Left lung (tissue), 10 donors: Measurements from ENCODE around the gene SH3TC1. TPM values are rescaled to one million over a fixed set of nuclear protein-coding genes. Genes with fewer than 3 reads are reported as not detected.

Experiments used
- ATAC-seq: fragments of 200-7000 bp; cut with Tn5 transposase; one replicate; pipeline ENCODE4 v1.9.1; 2020; ENCODE audit warnings: moderate library complexity
- DNase-seq, 4 donors: peaks; one replicate each; pipeline ENCODE4 v3.0.0-alpha.2; 2013 to 2020
- H3K27ac ChIP-seq, 2 donors: fragments of 200-600 bp; sonication (generic) in 1 of 2; one replicate each; pipeline versions ENCODE4 v1.5.0 to v1.8.0; 2020 to 2021
- H3K27me3 ChIP-seq, 2 donors: fragments of 200-600 bp; sonication (generic) in 1 of 2; one replicate each; pipeline versions ENCODE4 v1.5.0 to v1.8.0; 2020 to 2021
- H3K36me3 ChIP-seq, 2 donors: fragments of 200-600 bp; sonication (generic) in 1 of 2; one replicate each; pipeline versions ENCODE4 v1.5.0 to v1.8.0; 2020 to 2021
- H3K4me1 ChIP-seq, 2 donors: fragments of 200-600 bp; one replicate each; pipeline ENCODE4 v1.8.0; 2021
- H3K4me3 ChIP-seq, 2 donors: fragments of 200-600 bp; sonication (generic) in 1 of 2; one replicate each; pipeline versions ENCODE4 v1.5.0 to v1.8.0; 2020 to 2021; ENCODE audit warnings: mild to moderate bottlenecking in 1 of 2
- H3K9me3 ChIP-seq, 2 donors: fragments of 200-600 bp; sonication (generic) in 1 of 2; one replicate each; pipeline versions ENCODE4 v1.5.0 to v1.8.0; 2020 to 2021
- CTCF ChIP-seq, 2 donors: fragments of 200-600 bp; sonication (generic) in 1 of 2; IDR thresholded peaks; one replicate each; pipeline versions ENCODE4 v1.5.0 to v1.8.0; 2021; ENCODE audit warnings: antibody characterized with exemption in 2 of 2
- intact Hi-C, 2 donors: fragments of 100-400 bp; cut with DNase I; formaldehyde crosslinking; loops; one replicate each; pipeline versions ENCODE4 v1.11.2 to v1.14.2; 2022
- polyA plus RNA-seq, 6 donors: library from polyadenylated mRNA; unstranded; fragments of 120-200 nt; gene quantifications; one replicate each; pipeline ENCODE4 v1.2.1, GENCODE V29; 2013; ENCODE audit not compliant: insufficient read length in 6 of 6
- total RNA-seq, 2 donors: library from RNA; stranded (reverse); fragmentation: NEBNext Ultra II Directional; extraction: Animal tissue kit (Norgen Biotek cat#: 25700); gene quantifications; one replicate each; pipeline ENCODE4 v1.2.1, GENCODE V29; 2021
- donor health status: DM: no; HTN: yes; CAD: no.
- donor health status: DM: no; HTN: no; CAD: no.

SH3TC1 gene
- total and polyA plus RNA-seq, 8 donors: 22.0 to 46.1 (median 28.3) TPM

DNA sequence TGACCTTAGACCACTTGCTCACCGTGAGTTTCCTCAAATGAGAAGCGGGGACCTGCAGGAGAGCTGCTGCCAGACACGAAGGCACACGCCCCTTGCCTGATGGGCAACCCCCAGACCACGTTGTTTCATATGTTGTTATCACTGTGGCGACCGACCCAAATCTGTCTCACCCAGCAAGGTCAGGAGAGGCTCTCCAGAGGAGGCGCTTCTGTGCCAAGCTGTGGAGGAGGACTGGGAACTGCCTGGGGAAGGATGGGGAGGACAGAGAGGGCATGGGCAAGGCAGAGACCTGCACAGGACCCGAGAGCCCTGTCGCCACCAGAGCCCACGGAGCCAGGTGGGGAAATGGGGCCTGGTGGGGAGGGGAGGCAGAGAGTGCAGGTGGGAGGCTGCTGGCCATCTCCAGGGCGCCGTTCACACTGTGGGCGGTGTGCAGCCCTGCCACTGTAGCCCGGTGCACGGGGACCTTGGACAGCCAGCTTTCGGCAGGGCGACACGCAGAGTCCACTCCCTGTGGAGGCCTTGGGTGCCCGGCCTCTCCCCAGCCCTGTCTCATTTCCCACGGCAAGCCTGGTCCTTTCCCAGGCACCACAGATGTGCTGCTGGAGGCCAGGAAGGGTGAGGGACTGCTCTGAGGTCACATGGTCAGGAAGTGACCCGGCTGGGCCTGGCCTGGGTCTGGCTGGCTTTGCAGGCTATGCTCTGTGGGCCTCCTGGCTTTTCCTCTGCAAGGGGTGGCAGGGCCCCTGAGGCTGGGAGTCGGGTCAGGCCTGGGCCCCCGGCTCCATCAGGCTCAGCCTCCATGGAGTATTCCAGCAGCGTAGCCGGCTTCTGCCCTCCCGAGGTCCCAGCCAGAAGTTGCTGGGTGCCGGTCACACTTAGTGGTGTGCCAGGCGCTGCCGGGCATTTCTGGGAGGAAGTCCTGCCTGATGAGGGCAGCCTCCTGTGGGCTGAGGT, 73.7 kb downstream of the SH3TC1 start:
- no peaks in the 10 kb centered on the region for H3K36me3 ChIP-seq
- no peaks in the 10 kb centered on the region for H3K9me3 ChIP-seq
- peak in 2 of 4 donors; percentile 35 to 88 for DNase-seq
- H3K27me3 ChIP-seq: peaks cover 0 to 24% of the 10 kb centered on the region in 2 donors
- H3K4me1 ChIP-seq: peaks cover 13 to 80% of the 10 kb centered on the region in 2 donors
- TF ChIP-seq CTCF (IDR thresholded peaks at IDR 0.05): no peak
- intact Hi-C loops: no loop called here
- peak overlapping the region in 1 of 2 donors; percentile 69 for H3K27ac ChIP-seq
- H3K4me3 ChIP-seq: no peak overlapping the region
- ATAC-seq: no peak

DNA sequence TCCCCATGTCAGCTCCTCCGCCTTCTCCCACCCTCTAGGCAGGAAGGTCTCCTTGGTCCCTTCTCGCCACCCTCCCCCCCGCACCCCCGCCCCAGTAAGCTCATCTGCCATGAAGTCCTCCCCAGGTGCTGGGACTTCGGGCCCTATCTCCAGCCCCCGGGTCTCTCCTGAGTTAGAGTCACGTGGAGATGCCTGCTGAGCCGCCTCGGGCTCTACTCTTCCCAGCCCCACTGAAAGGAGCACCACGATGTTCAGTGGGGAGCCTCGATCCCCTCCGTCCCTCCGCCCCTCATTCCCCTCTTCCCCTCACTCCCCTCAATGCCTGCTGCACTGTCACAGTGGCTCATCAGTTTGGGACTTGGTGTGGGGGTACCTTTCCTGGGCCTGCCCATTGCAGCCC, 74.4 kb downstream of the SH3TC1 start:
- no peak for TF ChIP-seq CTCF (IDR thresholded peaks at IDR 0.05)
- ATAC-seq (no peak), DNase-seq (no peak)
- no peaks in the 10 kb centered on the region for H3K36me3 ChIP-seq
- H3K4me1 ChIP-seq: peaks cover 14 to 87% of the 10 kb centered on the region in 2 donors
- H3K27me3 ChIP-seq: peaks cover 0 to 24% of the 10 kb centered on the region in 2 donors
- H3K9me3 ChIP-seq: no peaks in the 10 kb centered on the region
- intact Hi-C loops: no loop called here
- H3K4me3 ChIP-seq: no peak overlapping the region
- H3K27ac ChIP-seq: peak overlapping the region in 1 of 2 donors; percentile 69

DNA sequence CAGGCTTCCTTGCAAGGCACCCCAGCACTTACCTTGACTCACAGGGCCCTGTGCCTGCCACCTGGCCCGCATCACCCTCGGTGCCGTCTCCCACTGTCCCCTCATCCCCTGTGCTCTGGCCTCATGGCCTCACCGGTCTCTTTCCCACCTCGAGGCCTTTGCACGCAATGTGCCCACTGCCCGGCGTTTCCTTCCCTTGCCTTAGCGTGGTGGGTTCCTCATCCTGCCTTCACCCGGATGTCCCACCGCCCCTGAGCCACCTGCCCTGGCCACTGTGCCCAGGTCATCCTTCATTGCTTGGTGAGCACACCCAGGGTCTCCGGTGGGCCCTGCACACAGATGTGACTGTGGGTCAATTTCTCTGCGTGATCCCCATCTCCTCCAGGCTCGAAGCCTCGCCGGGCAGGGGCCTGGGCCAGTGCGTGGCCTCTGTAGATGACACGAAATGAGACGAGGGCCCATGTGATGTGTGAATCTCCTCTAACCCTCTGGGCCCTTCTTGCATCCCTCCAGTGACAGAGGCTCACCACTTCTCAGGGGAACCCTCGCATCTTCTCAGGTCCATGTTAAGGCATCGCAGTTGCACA, 75.1 kb downstream of the SH3TC1 start:
- Histone ChIP-seq H3K27ac (no peak overlapping the region), H3K9me3 (no peaks in the 10 kb centered on the region), H3K27me3 (peaks cover 0 to 20% of the 10 kb centered on the region in 2 donors), H3K4me1 (peaks cover 16 to 91% of the 10 kb centered on the region in 2 donors), H3K4me3 (no peak overlapping the region), H3K36me3 (no peaks in the 10 kb centered on the region)
- TF ChIP-seq CTCF (IDR thresholded peaks at IDR 0.05): no peak
- no peak for ATAC-seq
- DNase-seq: peak in 1 of 4 donors; percentile 58
- intact Hi-C loops: no loop called here

DNA sequence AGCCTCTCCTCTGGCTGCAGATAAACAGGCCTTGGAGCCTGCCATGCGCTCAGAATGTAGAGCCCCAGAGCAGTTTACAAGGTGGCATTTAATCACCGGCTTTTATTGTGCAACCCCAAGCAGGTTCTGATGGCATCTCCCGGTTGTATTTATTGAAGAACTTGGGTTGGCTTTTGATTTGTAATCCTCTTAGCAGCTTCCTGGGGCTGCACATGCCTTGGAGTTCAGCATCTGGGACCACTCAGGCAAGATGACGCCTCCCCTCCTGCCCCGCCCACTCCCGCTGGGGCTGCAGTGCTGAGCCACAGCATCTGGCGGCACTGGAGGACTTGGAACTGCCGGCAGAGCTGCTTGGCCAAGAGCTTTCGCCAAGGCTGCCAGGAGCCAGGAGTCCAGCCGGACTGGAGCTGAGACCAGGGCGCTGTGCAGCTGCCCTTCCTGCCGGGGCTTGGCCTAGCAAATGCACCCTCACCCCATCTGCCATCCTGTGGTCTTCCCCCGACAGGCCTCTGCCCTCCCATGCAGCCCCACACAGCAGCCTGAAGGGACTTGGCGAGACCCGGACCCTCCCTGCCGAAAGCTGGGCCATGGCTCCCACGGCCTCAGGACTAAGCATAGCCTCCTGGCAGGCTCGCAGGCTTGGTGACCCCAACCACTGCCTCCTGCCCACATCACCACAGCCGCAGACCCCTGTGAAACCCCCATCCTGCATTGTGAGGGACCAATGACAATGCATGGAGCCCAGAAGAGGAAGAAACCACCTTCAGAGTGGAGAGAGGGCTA, 75.9 kb downstream of the SH3TC1 start:
- Histone ChIP-seq H3K27ac (no peak overlapping the region), H3K27me3 (peaks cover 0 to 12% of the 10 kb centered on the region in 2 donors), H3K4me3 (no peak overlapping the region), H3K36me3 (no peaks in the 10 kb centered on the region), H3K9me3 (no peaks in the 10 kb centered on the region), H3K4me1 (peaks cover 16 to 90% of the 10 kb centered on the region in 2 donors)
- peak; percentile 43 for ATAC-seq
- TF ChIP-seq CTCF (IDR thresholded peaks at IDR 0.05): no peak
- intact Hi-C loops: no loop called here
- peak; percentile 73 to 97 (median 86) for DNase-seq
